Stimulated activated CD4-positive, alpha-beta T cell treated with anti-CD3 and anti-CD28 coated beads, Interleukin-1b, Interleukin-23, amount 100 ng/mL, for 4 hours (primary cell): Measurements from ENCODE around the gene ARPC5.
"Not testable (repeated sequence)": the region's sequence is repeated elsewhere in the genome, so short reads cannot be mapped to it uniquely, and the experiment has no call there.

Source experiments
- DNase-seq, 2 donors: peaks; one replicate each; pipeline ENCODE4 v3.0.0-alpha.2; 2020; ENCODE audit warnings: low read depth in 2 of 2

ARPC5 gene

GRCh38 chr1:183646776-183647175, 11.2 kb upstream of the ARPC5 start:
- no peak for DNase-seq

- DNase-seq = no peak
Observed at GRCh38 chr1:183645531-183645930, 9.9 kb upstream of the ARPC5 start.

- no peak for DNase-seq
Observed at GRCh38 chr1:183642166-183642565, 6.6 kb upstream of the ARPC5 start.

- DNase-seq = no peak
Observed at GRCh38 chr1:183640193-183640592, 4.6 kb upstream of the ARPC5 start.

GRCh38 chr1:183638649-183639387, 3.2 kb upstream of the ARPC5 start:
- no peak for DNase-seq

- DNase-seq = no peak
Observed at GRCh38 chr1:183636783-183637182, 1.2 kb upstream of the ARPC5 start.

GRCh38 chr1:183636334-183636682, 725 bp upstream of the ARPC5 start:
- DNase-seq = no peak

GRCh38 chr1:183635099-183635605, 431 bp downstream of the ARPC5 start:
- no peak for DNase-seq

GRCh38 chr1:183634429-183635065, 1.0 kb downstream of the ARPC5 start:
- DNase-seq = no peak

- peak in 1 of 2 donors; percentile 37 for DNase-seq
Observed at GRCh38 chr1:183633676-183634343, 1.8 kb downstream of the ARPC5 start.

GRCh38 chr1:183632964-183633363, 2.6 kb downstream of the ARPC5 start:
- no peak for DNase-seq

- no peak for DNase-seq
Observed at GRCh38 chr1:183632114-183632513, 3.5 kb downstream of the ARPC5 start.

GRCh38 chr1:183630748-183631147, 4.8 kb downstream of the ARPC5 start:
- DNase-seq = no peak

GRCh38 chr1:183628537-183628936, 7.0 kb downstream of the ARPC5 start:
- no peak for DNase-seq

GRCh38 chr1:183626236-183626635, 9.3 kb downstream of the ARPC5 start:
- not testable (repeated sequence) for DNase-seq

GRCh38 chr1:183622884-183623785, 12.4 kb downstream of the ARPC5 start:
- peak in 1 of 2 donors; percentile 25 for DNase-seq

GRCh38 chr1:183622013-183622412, 13.6 kb downstream of the ARPC5 start:
- no peak for DNase-seq

- no peak for DNase-seq
Observed at GRCh38 chr1:183620311-183620710, 15.3 kb downstream of the ARPC5 start.

GRCh38 chr1:183619781-183620180, 15.8 kb downstream of the ARPC5 start:
- DNase-seq = no peak

GRCh38 chr1:183618202-183618601, 17.4 kb downstream of the ARPC5 start:
- DNase-seq = not testable (repeated sequence)

GRCh38 chr1:183612975-183613374, 22.6 kb downstream of the ARPC5 start:
- not testable (repeated sequence) for DNase-seq

GRCh38 chr1:183612407-183612806, 23.2 kb downstream of the ARPC5 start:
- DNase-seq = no peak
